PC-3 (cell line): ENCODE results near the gene GAB1.

Source experiments
- EZH2 ChIP-seq: fragments of 300-600 bp; sonication (generic); IDR thresholded peaks from one replicate; pipeline ENCODE4 v1.6.1; 2017; ENCODE audit warnings: antibody characterized with exemption, mild to moderate bottlenecking, low read length; ENCODE audit not compliant: unreplicated experiment
- TF ChIP-seq, protein P1 (sequence below): fragments of 300-600 bp; sonication (generic); conservative IDR thresholded peaks from 2 replicates; pipeline ENCODE4 v1.5.1; 2017; ENCODE audit warnings: antibody characterized with exemption, low read depth, mild to moderate bottlenecking, low read length

DNA sequence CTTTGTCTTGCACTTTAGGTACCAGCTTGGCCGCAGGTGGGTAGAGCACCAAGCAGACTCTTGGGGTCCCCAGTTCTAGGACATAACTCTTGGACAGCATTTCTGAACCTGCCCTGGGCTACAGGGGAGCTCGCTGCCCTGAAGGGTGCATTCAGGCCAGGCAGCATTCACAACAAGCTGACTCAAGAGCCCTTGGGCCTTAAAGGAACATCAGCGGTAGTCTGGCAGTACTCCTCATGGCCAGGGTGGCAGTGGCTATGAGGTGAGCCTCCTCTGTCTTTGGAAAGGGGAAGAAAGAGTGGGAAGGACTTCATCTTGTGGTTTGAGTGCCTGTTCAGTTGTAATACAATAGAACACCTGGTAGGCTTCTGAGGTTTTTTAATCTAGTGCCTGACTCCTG lies 152.0 kb downstream of the GAB1 start:
- no peak for TF ChIP-seq EZH2
- TF ChIP-seq, protein P1, sequence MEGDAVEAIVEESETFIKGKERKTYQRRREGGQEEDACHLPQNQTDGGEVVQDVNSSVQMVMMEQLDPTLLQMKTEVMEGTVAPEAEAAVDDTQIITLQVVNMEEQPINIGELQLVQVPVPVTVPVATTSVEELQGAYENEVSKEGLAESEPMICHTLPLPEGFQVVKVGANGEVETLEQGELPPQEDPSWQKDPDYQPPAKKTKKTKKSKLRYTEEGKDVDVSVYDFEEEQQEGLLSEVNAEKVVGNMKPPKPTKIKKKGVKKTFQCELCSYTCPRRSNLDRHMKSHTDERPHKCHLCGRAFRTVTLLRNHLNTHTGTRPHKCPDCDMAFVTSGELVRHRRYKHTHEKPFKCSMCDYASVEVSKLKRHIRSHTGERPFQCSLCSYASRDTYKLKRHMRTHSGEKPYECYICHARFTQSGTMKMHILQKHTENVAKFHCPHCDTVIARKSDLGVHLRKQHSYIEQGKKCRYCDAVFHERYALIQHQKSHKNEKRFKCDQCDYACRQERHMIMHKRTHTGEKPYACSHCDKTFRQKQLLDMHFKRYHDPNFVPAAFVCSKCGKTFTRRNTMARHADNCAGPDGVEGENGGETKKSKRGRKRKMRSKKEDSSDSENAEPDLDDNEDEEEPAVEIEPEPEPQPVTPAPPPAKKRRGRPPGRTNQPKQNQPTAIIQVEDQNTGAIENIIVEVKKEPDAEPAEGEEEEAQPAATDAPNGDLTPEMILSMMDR = no peak
